Measurements from ENCODE around the gene MED27. TPM values are rescaled to one million over a fixed set of nuclear protein-coding genes. Genes with fewer than 3 reads are reported as not detected.

The MED27 gene
- total RNA-seq, 1 experiment from 2014 or later = 24.4 TPM

DNA sequence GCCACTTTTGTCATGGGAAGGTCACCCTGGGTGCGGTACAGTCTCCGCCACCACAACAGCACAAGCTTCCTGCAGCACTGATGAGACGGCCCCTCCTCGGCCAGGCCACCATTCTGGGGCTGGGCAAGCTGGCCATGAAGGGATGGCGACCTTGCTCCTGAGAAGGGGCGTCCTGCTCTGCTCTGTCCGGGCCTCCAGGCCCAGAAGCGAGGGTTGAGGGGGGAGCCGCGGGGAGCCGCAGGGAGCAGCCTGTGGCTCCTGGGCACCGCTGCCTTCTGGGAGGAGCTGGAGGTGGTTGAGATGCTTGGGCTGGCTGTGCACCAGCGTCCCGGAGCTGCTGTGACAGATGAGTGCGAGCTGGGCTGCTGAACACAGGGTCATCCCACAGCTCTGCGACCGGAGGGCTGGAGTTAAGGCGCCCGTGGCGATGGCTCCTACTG lies 255.5 kb downstream of the MED27 start:
- H3K36me3 ChIP-seq (ENCODE audit: control insufficient read depth, insufficient read depth, low read length) = no peaks in the 10 kb centered on the region
- no peak overlapping the region for H3K27ac ChIP-seq (ENCODE audit: low read length)
- intact Hi-C loops (cut with micrococcal nuclease; ENCODE audit: unreplicated experiment) (no loop called here), in situ Hi-C loops (cut with HindIII; ENCODE audit: low pct_unique_long_range_greater_than_20kb, low sequenced_read_pairs) (no loop called here)
- H3K4me3 ChIP-seq (ENCODE audit: low read depth in 2 of 2, low read length in 2 of 2) = no peak overlapping the region
- TF ChIP-seq POLR2AphosphoS5 (IDR thresholded peaks at IDR 0.05; ENCODE audit: low read depth, low read length) = no peak
- TF ChIP-seq, protein P1, sequence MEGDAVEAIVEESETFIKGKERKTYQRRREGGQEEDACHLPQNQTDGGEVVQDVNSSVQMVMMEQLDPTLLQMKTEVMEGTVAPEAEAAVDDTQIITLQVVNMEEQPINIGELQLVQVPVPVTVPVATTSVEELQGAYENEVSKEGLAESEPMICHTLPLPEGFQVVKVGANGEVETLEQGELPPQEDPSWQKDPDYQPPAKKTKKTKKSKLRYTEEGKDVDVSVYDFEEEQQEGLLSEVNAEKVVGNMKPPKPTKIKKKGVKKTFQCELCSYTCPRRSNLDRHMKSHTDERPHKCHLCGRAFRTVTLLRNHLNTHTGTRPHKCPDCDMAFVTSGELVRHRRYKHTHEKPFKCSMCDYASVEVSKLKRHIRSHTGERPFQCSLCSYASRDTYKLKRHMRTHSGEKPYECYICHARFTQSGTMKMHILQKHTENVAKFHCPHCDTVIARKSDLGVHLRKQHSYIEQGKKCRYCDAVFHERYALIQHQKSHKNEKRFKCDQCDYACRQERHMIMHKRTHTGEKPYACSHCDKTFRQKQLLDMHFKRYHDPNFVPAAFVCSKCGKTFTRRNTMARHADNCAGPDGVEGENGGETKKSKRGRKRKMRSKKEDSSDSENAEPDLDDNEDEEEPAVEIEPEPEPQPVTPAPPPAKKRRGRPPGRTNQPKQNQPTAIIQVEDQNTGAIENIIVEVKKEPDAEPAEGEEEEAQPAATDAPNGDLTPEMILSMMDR (IDR thresholded peaks at IDR 0.05) = no peak
- TF ChIP-seq TCF7L2 (IDR thresholded peaks at IDR 0.05; ENCODE audit: low read depth, low read length) = no peak
- TF ChIP-seq SIN3A (IDR thresholded peaks at IDR 0.05; ENCODE audit: borderline replicate concordance, insufficient read depth, low read depth, low read length) = no peak
- TF ChIP-seq, protein P2, sequence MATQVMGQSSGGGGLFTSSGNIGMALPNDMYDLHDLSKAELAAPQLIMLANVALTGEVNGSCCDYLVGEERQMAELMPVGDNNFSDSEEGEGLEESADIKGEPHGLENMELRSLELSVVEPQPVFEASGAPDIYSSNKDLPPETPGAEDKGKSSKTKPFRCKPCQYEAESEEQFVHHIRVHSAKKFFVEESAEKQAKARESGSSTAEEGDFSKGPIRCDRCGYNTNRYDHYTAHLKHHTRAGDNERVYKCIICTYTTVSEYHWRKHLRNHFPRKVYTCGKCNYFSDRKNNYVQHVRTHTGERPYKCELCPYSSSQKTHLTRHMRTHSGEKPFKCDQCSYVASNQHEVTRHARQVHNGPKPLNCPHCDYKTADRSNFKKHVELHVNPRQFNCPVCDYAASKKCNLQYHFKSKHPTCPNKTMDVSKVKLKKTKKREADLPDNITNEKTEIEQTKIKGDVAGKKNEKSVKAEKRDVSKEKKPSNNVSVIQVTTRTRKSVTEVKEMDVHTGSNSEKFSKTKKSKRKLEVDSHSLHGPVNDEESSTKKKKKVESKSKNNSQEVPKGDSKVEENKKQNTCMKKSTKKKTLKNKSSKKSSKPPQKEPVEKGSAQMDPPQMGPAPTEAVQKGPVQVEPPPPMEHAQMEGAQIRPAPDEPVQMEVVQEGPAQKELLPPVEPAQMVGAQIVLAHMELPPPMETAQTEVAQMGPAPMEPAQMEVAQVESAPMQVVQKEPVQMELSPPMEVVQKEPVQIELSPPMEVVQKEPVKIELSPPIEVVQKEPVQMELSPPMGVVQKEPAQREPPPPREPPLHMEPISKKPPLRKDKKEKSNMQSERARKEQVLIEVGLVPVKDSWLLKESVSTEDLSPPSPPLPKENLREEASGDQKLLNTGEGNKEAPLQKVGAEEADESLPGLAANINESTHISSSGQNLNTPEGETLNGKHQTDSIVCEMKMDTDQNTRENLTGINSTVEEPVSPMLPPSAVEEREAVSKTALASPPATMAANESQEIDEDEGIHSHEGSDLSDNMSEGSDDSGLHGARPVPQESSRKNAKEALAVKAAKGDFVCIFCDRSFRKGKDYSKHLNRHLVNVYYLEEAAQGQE (IDR thresholded peaks at IDR 0.05; ENCODE audit: insufficient read depth in 1 of 2, low read depth in 2 of 2, low read length in 1 of 2) = no peak
- no peaks in the 10 kb centered on the region for H3K4me1 ChIP-seq (ENCODE audit: control insufficient read depth, insufficient read depth, low read length)
- H3K27me3 ChIP-seq (ENCODE audit: control insufficient read depth, insufficient read depth, low read length) = no peaks in the 10 kb centered on the region
- 0 out of 2 replicates have a peak, but pooled peaks have one; percentile 34 for ATAC-seq
- BruUV-seq (replicated peaks) = no TSS peak
- DNase-seq (ENCODE audit: low read depth, low spot score) = no peak
- H3K9me3 ChIP-seq (ENCODE audit: control insufficient read depth, insufficient read depth, low read depth, low read length) = no peaks in the 10 kb centered on the region
- ChIA-PET CTCF (interaction anchor here (0.5 kb wide), 1 partner anchor 102 kb away, joined by 13 read pairs; no protein-coding TSS in a partner anchor), POLR2A (no interaction called here)

DNA sequence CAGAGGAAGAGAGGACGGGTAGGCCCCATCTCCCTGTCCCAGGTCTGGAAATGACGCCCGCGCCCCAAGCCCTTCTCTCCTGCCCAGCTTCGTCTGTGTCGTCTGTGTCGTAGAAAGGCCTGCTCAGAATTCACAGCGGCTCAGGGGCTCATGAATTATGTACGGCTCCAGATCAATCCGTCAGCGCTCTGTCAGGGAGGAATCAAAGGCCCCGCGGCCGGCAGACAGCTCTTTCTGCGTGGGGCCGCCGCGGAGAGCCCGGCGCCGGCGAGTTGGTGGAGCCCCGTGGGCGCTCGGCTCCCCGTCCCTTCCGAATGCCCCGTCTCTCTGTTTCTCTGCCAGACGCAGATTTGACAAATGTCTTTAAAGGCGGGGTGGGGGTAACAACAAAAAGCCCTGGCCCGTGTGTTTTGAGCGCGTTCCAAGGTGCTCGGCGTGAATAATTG lies 255.9 kb downstream of the MED27 start:
- TF ChIP-seq, protein P1 (IDR thresholded peaks at IDR 0.05) = no peak
- TF ChIP-seq, protein P2 (IDR thresholded peaks at IDR 0.05; ENCODE audit: insufficient read depth in 1 of 2, low read depth in 2 of 2, low read length in 1 of 2) = no peak
- intact Hi-C loops (cut with micrococcal nuclease; ENCODE audit: unreplicated experiment) = no loop called here
- Histone ChIP-seq H3K27ac (ENCODE audit: low read length) (no peak overlapping the region), H3K4me1 (ENCODE audit: control insufficient read depth, insufficient read depth, low read length) (no peaks in the 10 kb centered on the region), H3K27me3 (ENCODE audit: control insufficient read depth, insufficient read depth, low read length) (no peaks in the 10 kb centered on the region), H3K9me3 (ENCODE audit: control insufficient read depth, insufficient read depth, low read depth, low read length) (no peaks in the 10 kb centered on the region), H3K4me3 (ENCODE audit: low read depth in 2 of 2, low read length in 2 of 2) (no peak overlapping the region), H3K36me3 (ENCODE audit: control insufficient read depth, insufficient read depth, low read length) (no peaks in the 10 kb centered on the region)
- in situ Hi-C loops (cut with HindIII; ENCODE audit: low pct_unique_long_range_greater_than_20kb, low sequenced_read_pairs) = no loop called here
- ChIA-PET POLR2A (no interaction called here), CTCF (no interaction called here)
- no peak for DNase-seq (ENCODE audit: low read depth, low spot score)
- no TSS peak for BruUV-seq (replicated peaks)
- no peak for ATAC-seq

Data from Panc1 (cell line).